HG02884 (cell line): ENCODE measurements around the gene SCAMP3.

Experiments
- ATAC-seq: cut with Tn5 transposase; IDR thresholded peaks from one replicate; pipeline ENCODE4 v1.9.1; 2021; ENCODE audit warnings: mild to moderate bottlenecking, moderate library complexity; ENCODE audit not compliant: unreplicated experiment

Gene SCAMP3

DNA sequence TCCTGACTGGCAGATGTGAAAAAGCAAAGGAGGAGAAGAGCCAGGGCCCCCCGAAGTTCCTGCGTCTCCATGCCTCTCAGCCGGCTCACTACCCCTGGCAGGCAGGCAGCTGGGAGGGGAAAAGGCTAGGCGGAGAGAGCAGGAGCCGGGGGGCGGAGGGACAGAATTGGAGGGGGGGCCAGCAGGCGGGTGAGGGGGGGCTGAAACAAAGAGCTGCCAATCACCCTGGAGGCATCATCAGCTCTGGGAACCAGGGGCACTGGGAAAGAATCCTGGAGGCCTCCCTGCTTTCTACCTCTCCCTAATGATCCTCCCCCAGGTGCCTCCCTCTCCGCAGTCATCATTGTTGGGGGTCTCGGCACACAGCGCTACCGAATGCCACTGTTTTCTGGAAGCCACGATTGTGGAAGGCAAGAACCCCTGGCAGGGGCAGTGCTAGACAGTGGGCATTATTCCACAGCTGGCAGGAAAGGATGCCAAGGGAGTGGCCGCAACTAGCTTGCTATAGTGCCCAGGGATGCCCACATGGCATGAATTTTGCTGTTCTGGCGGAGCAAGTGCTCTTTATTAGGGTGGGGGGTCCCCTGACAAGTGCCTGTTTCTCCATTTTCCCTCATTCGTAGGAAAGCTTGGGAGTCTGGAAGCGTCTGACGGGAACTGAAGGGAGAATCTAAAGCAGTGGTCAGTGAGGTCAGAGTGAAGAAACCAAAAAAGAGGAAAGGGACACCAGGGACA lies 54.2 kb downstream of the SCAMP3 start, which contains the start of gene THBS3:
THBS3 (minus strand) TSS at position 92 of the 735 bp plus-strand sequence; CDS start at position 71, 21 bp downstream.
- no peak for ATAC-seq

DNA sequence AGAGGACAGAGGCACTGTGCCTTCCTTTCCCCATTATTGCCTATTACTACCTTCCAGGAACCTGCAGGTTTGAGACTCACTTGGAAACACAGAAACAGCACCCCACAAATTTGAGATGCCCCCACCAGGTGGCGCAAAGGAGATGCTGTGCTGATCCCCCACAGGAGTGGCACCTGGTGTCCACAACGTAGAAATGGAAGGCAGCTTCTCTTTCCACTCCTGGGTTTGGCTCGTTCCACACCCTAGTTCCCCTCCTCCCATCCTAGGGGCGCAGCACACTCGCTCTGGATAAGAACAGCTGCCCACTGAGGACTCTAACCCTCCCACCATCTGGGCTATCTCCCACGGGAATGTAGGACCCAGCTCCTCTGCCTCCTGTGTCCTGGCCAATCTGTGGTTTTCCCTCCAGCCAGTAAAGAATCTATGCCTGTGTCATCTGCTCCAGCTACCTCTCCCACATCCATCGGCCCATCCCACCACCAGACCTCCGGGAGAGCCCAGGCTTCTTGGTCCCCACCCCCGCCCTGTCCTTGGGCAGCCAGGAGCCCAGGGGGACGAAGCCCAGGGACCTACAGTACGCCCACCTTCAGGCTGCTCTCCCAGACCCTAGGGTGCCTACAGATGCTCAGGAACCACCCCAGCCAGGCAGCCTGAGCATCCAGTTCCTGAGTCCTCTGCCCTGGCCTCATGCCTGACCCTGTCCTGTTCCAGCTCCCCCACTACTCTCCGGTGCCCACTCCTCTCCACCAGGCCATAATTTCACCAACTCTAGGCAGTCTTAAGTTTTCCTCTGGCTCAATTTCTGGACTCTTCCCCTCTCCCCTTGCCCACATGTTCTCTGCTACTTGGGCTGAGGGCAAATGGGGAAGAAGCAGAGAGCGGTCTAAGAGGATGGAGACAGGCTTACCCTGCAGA lies 55.0 kb downstream of the SCAMP3 start:
- ATAC-seq = no peak
